Caco-2 (cell line): ENCODE measurements around the gene RGS6. TPM values are rescaled to one million over a fixed set of nuclear protein-coding genes. Genes with fewer than 3 reads are reported as not detected.

Source experiments
- BruUV-seq: library from RNA; stranded (reverse); fragments of 400-500 nt; replicated peaks from 2 replicates; lab custom pipeline; 2021; lab: Mats Ljungman, UMichigan
- CTCF ChIA-PET: fragments of 300-600 bp; sonication (Branson Sonifier 250); formaldehyde crosslinking; loops from one replicate; lab custom pipeline; 2022; ENCODE audit warnings: antibody characterized with exemption; lab: Charles Lee
- POLR2A ChIA-PET: fragments of 300-600 bp; sonication (Branson Sonifier 250); formaldehyde crosslinking; loops from one replicate; lab custom pipeline; 2022; ENCODE audit warnings: antibody characterized with exemption; lab: Charles Lee
- DNase-seq, 2 experiments: peaks; one replicate each; pipeline versions ENCODE4 v3.0.0 to v3.0.0-alpha.2; 2020 to 2022
- H3K27me3 ChIP-seq: replicated peaks from 2 replicates; pipeline ENCODE4 v1.6.0; 2011; ENCODE audit warnings: low read length; ENCODE audit not compliant: control insufficient read depth, insufficient read depth
- H3K36me3 ChIP-seq: 2 replicates; pipeline ENCODE4 v1.5.1; 2011; ENCODE audit warnings: low read length; ENCODE audit not compliant: control insufficient read depth, insufficient read depth
- H3K4me1 ChIP-seq: fragments of 250-450 bp; sonication (Bioruptor Pico); 2 replicates; pipeline ENCODE4 v1.5.1; 2020; ENCODE audit warnings: mild to moderate bottlenecking
- H3K4me3 ChIP-seq: 2 replicates; pipeline ENCODE4 v1.5.1; 2011; ENCODE audit warnings: low read depth, mild to moderate bottlenecking, control low read depth, low read length
- H3K9me3 ChIP-seq: fragments of 250-450 bp; sonication (Bioruptor Pico); 2 replicates; pipeline ENCODE4 v1.5.1; 2020; ENCODE audit warnings: mild to moderate bottlenecking, moderate library complexity
- H3K27ac Mint-ChIP-seq: one replicate; pipeline ENCODE4 v1.8.0; 2022; ENCODE audit warnings: mixed read lengths; ENCODE audit not compliant: unreplicated experiment
- H3K27me3 Mint-ChIP-seq: one replicate; pipeline ENCODE4 v1.8.0; 2022; ENCODE audit warnings: mixed read lengths; ENCODE audit not compliant: insufficient read depth, unreplicated experiment
- H3K36me3 Mint-ChIP-seq: one replicate; pipeline ENCODE4 v1.8.0; 2022; ENCODE audit warnings: mild to moderate bottlenecking, mixed read lengths; ENCODE audit not compliant: insufficient read depth, unreplicated experiment
- H3K4me1 Mint-ChIP-seq: one replicate; pipeline ENCODE4 v1.8.0; 2022; ENCODE audit warnings: low read depth, mixed read lengths; ENCODE audit not compliant: unreplicated experiment
- H3K4me3 Mint-ChIP-seq: one replicate; pipeline ENCODE4 v1.8.0; 2022; ENCODE audit warnings: mild to moderate bottlenecking, moderate library complexity, mixed read lengths; ENCODE audit not compliant: unreplicated experiment
- H3K9me3 Mint-ChIP-seq: one replicate; pipeline ENCODE4 v1.8.0; 2022; ENCODE audit warnings: mixed read lengths; ENCODE audit not compliant: unreplicated experiment
- CTCF ChIP-seq, 2 experiments: fragments of 200-600 bp in 1 of 2; IDR thresholded peaks; 1 replicate in 1 of 2; 2 replicates in 1 of 2; pipeline versions ENCODE4 v1.5.1 to v1.8.0; 2011 to 2022; ENCODE audit warnings: antibody characterized with exemption in 1 of 2, control low read depth in 1 of 2, inconsistent platforms in 1 of 2, low read depth in 1 of 2, low read length in 1 of 2, mild to moderate bottlenecking in 1 of 2, moderate library complexity in 1 of 2; ENCODE audit not compliant: insufficient read depth in 1 of 2, severe bottlenecking in 1 of 2, unreplicated experiment in 1 of 2
- intact Hi-C: fragments of 100-400 bp; cut with micrococcal nuclease; formaldehyde crosslinking; loops from one replicate; pipeline ENCODE4 v1.10.0; 2022; ENCODE audit not compliant: unreplicated experiment
- total RNA-seq: library from RNA; stranded (reverse); gene quantifications from 2 replicates; pipeline ENCODE4 v1.2.3, GENCODE V29; 2022

RGS6 gene
- total RNA-seq, 1 experiment from 2014 or later: not detected

DNA sequence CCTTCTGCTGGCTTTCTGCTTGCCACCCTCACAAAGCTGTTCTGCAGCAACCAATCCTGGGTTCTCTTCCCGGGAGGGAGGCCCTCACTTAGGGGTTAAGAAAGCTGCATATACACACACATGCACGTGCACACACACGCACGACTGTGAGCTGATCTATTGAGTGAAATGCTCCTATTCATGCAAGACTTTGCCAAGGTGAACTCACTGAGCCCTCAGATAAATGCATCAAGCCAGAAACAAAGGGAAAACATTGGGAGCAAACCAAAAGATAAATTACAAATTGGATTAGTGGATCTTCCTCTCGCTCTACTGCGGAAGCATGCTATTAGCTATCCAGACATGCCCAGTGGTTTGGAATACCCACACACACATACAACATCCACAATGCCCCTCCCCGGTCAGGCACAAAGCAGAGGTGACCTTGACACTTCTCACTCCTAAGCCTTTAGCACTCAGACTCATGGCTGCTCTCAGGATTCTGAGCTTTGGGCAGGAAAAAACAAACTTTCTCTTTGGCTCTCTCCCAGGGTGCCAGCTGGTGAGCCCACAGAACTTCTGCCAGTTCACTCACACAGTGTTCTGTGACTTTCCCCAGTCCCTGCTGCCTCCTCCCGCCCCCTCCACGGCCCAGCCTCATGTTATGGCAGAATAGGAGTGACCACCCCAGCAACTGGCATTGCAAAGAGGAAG is 641.6 kb downstream of the RGS6 start:
- H3K27ac Mint-ChIP-seq: no peak overlapping the region
- no peaks in the 10 kb centered on the region for H3K36me3 Mint-ChIP-seq
- DNase-seq: no peak
- H3K4me3 Mint-ChIP-seq: no peak overlapping the region
- no peaks in the 10 kb centered on the region for H3K9me3 Mint-ChIP-seq
- intact Hi-C loops: no loop called here
- Histone ChIP-seq H3K4me3 (no peak overlapping the region), H3K36me3 (no peaks in the 10 kb centered on the region), H3K27me3 (no peaks in the 10 kb centered on the region; the same call in 1 of the 2 replicates), H3K4me1 (no peaks in the 10 kb centered on the region), H3K9me3 (0 out of 2 replicates have a peak, but pooled peaks cover 4% of the 10 kb centered on the region)
- no TSS peak for BruUV-seq
- ChIA-PET CTCF (no interaction called here), POLR2A (no interaction called here)
- no peaks in the 10 kb centered on the region for H3K4me1 Mint-ChIP-seq
- H3K27me3 Mint-ChIP-seq: peaks cover 33% of the 10 kb centered on the region
- no peak for TF ChIP-seq CTCF (IDR thresholded peaks at IDR 0.05; ENCODE audit: insufficient read depth in 1 of 2, low read depth in 1 of 2, low read length in 1 of 2, severe bottlenecking in 1 of 2, unreplicated experiment in 1 of 2)

DNA sequence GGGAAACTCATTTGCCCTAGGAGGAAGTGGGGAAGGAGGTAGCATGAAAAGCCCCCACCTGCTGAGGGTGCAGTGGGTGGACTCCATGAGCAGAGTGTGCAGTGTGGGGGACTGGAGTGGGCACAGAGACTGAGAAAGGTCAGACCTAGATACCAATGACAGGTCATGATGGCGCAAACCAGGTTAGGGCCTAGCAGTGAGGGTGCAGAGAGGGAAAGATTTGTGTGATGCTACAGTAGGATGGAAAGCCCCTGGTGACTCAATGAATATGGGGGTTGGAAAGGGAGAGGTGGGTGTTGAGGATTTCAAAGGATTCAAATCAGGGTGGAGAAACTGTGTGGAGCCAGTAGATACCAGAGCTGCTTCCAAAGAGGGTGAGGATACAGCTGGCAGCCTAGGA is 642.5 kb downstream of the RGS6 start:
- peaks cover 37% of the 10 kb centered on the region for H3K27me3 Mint-ChIP-seq
- no peaks in the 10 kb centered on the region for H3K36me3 Mint-ChIP-seq
- Histone ChIP-seq H3K36me3 (no peaks in the 10 kb centered on the region), H3K4me1 (no peaks in the 10 kb centered on the region), H3K9me3 (0 out of 2 replicates have a peak, but pooled peaks cover 4% of the 10 kb centered on the region), H3K27me3 (no peaks in the 10 kb centered on the region; the same call in 1 of the 2 replicates), H3K4me3 (no peak overlapping the region)
- no peak overlapping the region for H3K4me3 Mint-ChIP-seq
- TF ChIP-seq CTCF (IDR thresholded peaks at IDR 0.05; ENCODE audit: insufficient read depth in 1 of 2, low read depth in 1 of 2, low read length in 1 of 2, severe bottlenecking in 1 of 2, unreplicated experiment in 1 of 2): no peak
- H3K9me3 Mint-ChIP-seq: no peaks in the 10 kb centered on the region
- POLR2A ChIA-PET: no interaction called here
- no peaks in the 10 kb centered on the region for H3K4me1 Mint-ChIP-seq
- no peak for DNase-seq
- no TSS peak for BruUV-seq
- intact Hi-C loops: no loop called here
- no peak overlapping the region for H3K27ac Mint-ChIP-seq
- CTCF ChIA-PET: no interaction called here

DNA sequence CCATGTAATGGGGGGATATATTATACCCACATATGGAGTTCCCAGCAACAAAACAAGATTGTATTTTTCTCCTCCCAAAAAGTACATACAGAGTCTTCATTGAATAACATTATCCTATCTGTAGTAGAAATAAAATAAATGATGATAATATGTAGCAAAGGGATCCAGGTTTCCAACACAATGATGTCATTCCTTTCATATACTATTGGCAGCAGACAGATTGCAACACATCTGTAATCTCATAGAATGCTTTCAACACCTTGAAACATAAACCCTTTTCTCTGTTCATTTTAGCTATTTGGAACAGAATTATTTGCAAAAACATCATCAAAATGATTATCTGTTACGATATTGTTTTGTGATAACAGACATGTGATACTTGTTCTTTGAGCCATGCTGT is 644.0 kb downstream of the RGS6 start:
- peaks cover 38% of the 10 kb centered on the region for H3K27me3 Mint-ChIP-seq
- BruUV-seq: no TSS peak
- H3K27ac Mint-ChIP-seq: no peak overlapping the region
- H3K27me3 ChIP-seq: no peaks in the 10 kb centered on the region; the same call in none of the 2 replicates
- intact Hi-C loops: no loop called here
- ChIA-PET POLR2A (no interaction called here), CTCF (no interaction called here)
- no peaks in the 10 kb centered on the region for H3K36me3 ChIP-seq
- no peak for TF ChIP-seq CTCF (IDR thresholded peaks at IDR 0.05; ENCODE audit: insufficient read depth in 1 of 2, low read depth in 1 of 2, low read length in 1 of 2, severe bottlenecking in 1 of 2, unreplicated experiment in 1 of 2)
- H3K4me3 Mint-ChIP-seq: no peak overlapping the region
- DNase-seq: no peak
- H3K9me3 Mint-ChIP-seq: no peaks in the 10 kb centered on the region
- H3K4me1 ChIP-seq: no peaks in the 10 kb centered on the region
- no peaks in the 10 kb centered on the region for H3K4me1 Mint-ChIP-seq
- 0 out of 2 replicates have a peak, but pooled peaks cover 4% of the 10 kb centered on the region for H3K9me3 ChIP-seq
- H3K4me3 ChIP-seq: no peak overlapping the region
- H3K36me3 Mint-ChIP-seq: no peaks in the 10 kb centered on the region
